IMR-90 (cell line): ENCODE data around the gene INSL3. TPM values are rescaled to one million over a fixed set of nuclear protein-coding genes. Genes with fewer than 3 reads are reported as not detected.
A peak's percentile ranks its signal among the peaks of the same experiment; 100 is the strongest.

ENCODE experiments used
- ATAC-seq: fragments of 200-7000 bp; cut with Tn5 transposase; 2 replicates; pipeline ENCODE4 v1.9.1; 2020; ENCODE audit warnings: low read depth, mild to moderate bottlenecking, moderate library complexity
- BruUV-seq: library from RNA; stranded (reverse); fragments of 400-500 nt; replicated peaks from 2 replicates; lab custom pipeline; 2021; lab: Mats Ljungman, UMichigan
- CTCF ChIA-PET: fragments of 300-600 bp; formaldehyde crosslinking; extraction: SDS; loops from one replicate; lab custom pipeline; 2021; ENCODE audit warnings: antibody characterized with exemption; lab: Yijun Ruan, JAX
- POLR2A ChIA-PET: fragments of 300-600 bp; sonication (Branson Sonifier 250); formaldehyde crosslinking; loops from one replicate; lab custom pipeline; 2022; ENCODE audit warnings: antibody characterized with exemption; ENCODE audit not compliant: unreplicated experiment; lab: Charles Lee
- DNase-seq: peaks from one replicate; pipeline ENCODE4 v3.0.0; 2013
- H2AFZ ChIP-seq: replicated peaks from 2 replicates; pipeline ENCODE3; 2013; ENCODE audit warnings: low read length, mild to moderate bottlenecking; ENCODE audit not compliant: poor library complexity
- H2AK5ac ChIP-seq: 2 replicates; pipeline ENCODE4 v1.6.1; 2013; ENCODE audit warnings: low read depth, low read length, inconsistent platforms
- H2AK9ac ChIP-seq: replicated peaks from 2 replicates; pipeline ENCODE3; 2013; ENCODE audit warnings: mild to moderate bottlenecking, low read depth, low read length, moderate library complexity; ENCODE audit not compliant: poor library complexity
- H2BK120ac ChIP-seq: 2 replicates; pipeline ENCODE4 v1.6.1; 2013; ENCODE audit warnings: low read depth, low read length, inconsistent platforms
- H2BK15ac ChIP-seq: 3 replicates; pipeline ENCODE4 v1.6.1; 2013; ENCODE audit warnings: low read depth, low read length, inconsistent platforms
- H2BK20ac ChIP-seq: 2 replicates; pipeline ENCODE4 v1.6.1; 2013; ENCODE audit warnings: low read depth, mild to moderate bottlenecking, inconsistent platforms, low read length, moderate library complexity
- H2BK5ac ChIP-seq: 2 replicates; pipeline ENCODE4 v1.6.1; 2013; ENCODE audit warnings: mild to moderate bottlenecking, low read depth, low read length, inconsistent platforms; ENCODE audit not compliant: poor library complexity, severe bottlenecking
- H3K14ac ChIP-seq: replicated peaks from 2 replicates; pipeline ENCODE4 v1.6.1; 2013; ENCODE audit warnings: low read depth, low read length, inconsistent platforms
- H3K18ac ChIP-seq: 2 replicates; pipeline ENCODE4 v1.6.1; 2013; ENCODE audit warnings: low read depth, low read length, control low read depth
- H3K23ac ChIP-seq: 2 replicates; pipeline ENCODE4 v1.6.1; 2013; ENCODE audit warnings: low read depth, low read length, inconsistent platforms
- H3K27ac ChIP-seq: 2 replicates; pipeline ENCODE4 v1.5.1; 2013; ENCODE audit warnings: mild to moderate bottlenecking, control low read depth, low read length; ENCODE audit not compliant: insufficient read depth
- H3K27me3 ChIP-seq: 2 replicates; pipeline ENCODE4 v1.6.1; 2013; ENCODE audit warnings: low read length; ENCODE audit not compliant: control insufficient read depth, insufficient read depth
- H3K36me3 ChIP-seq: 2 replicates; pipeline ENCODE4 v1.6.1; 2013; ENCODE audit warnings: low read length, mixed read lengths; ENCODE audit not compliant: control insufficient read depth, insufficient read depth
- H3K4ac ChIP-seq: 2 replicates; pipeline ENCODE4 v1.6.1; 2013; ENCODE audit warnings: low read depth, low read length, inconsistent platforms
- H3K4me1 ChIP-seq: 2 replicates; pipeline ENCODE4 v1.6.1; 2013; ENCODE audit warnings: low read length, mixed read lengths; ENCODE audit not compliant: control insufficient read depth, insufficient read depth
- H3K4me2 ChIP-seq: 2 replicates; pipeline ENCODE4 v1.6.1; 2013; ENCODE audit warnings: low read depth, mild to moderate bottlenecking, control low read depth, low read length, moderate library complexity
- H3K4me3 ChIP-seq: 2 replicates; pipeline ENCODE4 v1.5.1; 2013; ENCODE audit warnings: low read depth, mild to moderate bottlenecking, control low read depth, low read length, moderate library complexity; ENCODE audit not compliant: insufficient read depth
- H3K56ac ChIP-seq: 2 replicates; pipeline ENCODE4 v1.6.1; 2013; ENCODE audit warnings: low read length, inconsistent platforms; ENCODE audit not compliant: insufficient read depth; ENCODE audit errors: extremely low read depth
- H3K79me1 ChIP-seq, 2 experiments: 2 replicates each; pipeline ENCODE4 v1.6.1; 2013; ENCODE audit warnings: low read length in 2 of 2, inconsistent platforms in 1 of 2, low read depth in 1 of 2
- H3K9ac ChIP-seq: 2 replicates; pipeline ENCODE4 v1.6.1; 2013; ENCODE audit warnings: low read depth, low read length, control low read depth
- H3K9me1 ChIP-seq: 2 replicates; pipeline ENCODE4 v1.6.1; 2013; ENCODE audit warnings: low read length, inconsistent platforms; ENCODE audit not compliant: insufficient read depth
- H3K9me3 ChIP-seq: 2 replicates; pipeline ENCODE4 v1.6.1; 2013; ENCODE audit warnings: low read length; ENCODE audit not compliant: control insufficient read depth, insufficient read depth
- H4K20me1 ChIP-seq: 2 replicates; pipeline ENCODE4 v1.6.1; 2013; ENCODE audit warnings: low read length, inconsistent platforms; ENCODE audit not compliant: insufficient read depth
- H4K5ac ChIP-seq: 2 replicates; pipeline ENCODE4 v1.6.1; 2013; ENCODE audit warnings: mild to moderate bottlenecking, low read depth, low read length, control low read depth
- H4K8ac ChIP-seq, 2 experiments: 2 replicates each; pipeline ENCODE4 v1.6.1; 2013; ENCODE audit warnings: low read depth in 2 of 2, low read length in 2 of 2, control low read depth in 1 of 2, inconsistent platforms in 1 of 2
- H4K91ac ChIP-seq: 2 replicates; pipeline ENCODE4 v1.6.1; 2013; ENCODE audit warnings: low read depth, low read length, inconsistent platforms; ENCODE audit not compliant: insufficient read depth
- CHD1 ChIP-seq: IDR thresholded peaks from 2 replicates; pipeline ENCODE4 v1.6.1; 2012; ENCODE audit warnings: low read depth, low read length, improper control_type of control experiment
- MXI1 ChIP-seq: IDR thresholded peaks from 2 replicates; pipeline ENCODE4 v1.6.1; 2012; ENCODE audit warnings: low read depth, mild to moderate bottlenecking, low read length, moderate library complexity, borderline replicate concordance
- RAD21 ChIP-seq: IDR thresholded peaks from 2 replicates; pipeline ENCODE4 v1.6.1; 2012; ENCODE audit warnings: low read length, improper control_type of control experiment
- USF2 ChIP-seq: fragments of 150-350 bp; IDR thresholded peaks from 2 replicates; pipeline ENCODE4 v1.6.1; 2017; ENCODE audit warnings: mild to moderate bottlenecking, antibody characterized with exemption, low read length, low read depth
- WGBS, 2 experiments: methylation state at CpG; one replicate each; pipeline versions ENCODE4 v1.1.5 to v1.1.7; 2013; ENCODE audit warnings: missing lambda C conversion rate in 2 of 2; ENCODE audit not compliant: insufficient read length in 1 of 2; ENCODE audit errors: extremely low coverage in 2 of 2; 5-methylcytosine and 5-hydroxymethylcytosine counted together
- dilution Hi-C: fragments of 300-500 bp; cut with HindIII; formaldehyde crosslinking; loops from one replicate; pipeline ENCODE4 v1.14.3; 2018; ENCODE audit warnings: low sequenced_read_pairs; ENCODE audit not compliant: unreplicated experiment
- in situ Hi-C: fragments of 300-500 bp; cut with MboI; formaldehyde crosslinking; loops from 3 replicates; pipeline ENCODE4 v1.14.3; 2019; ENCODE audit warnings: low sequenced_read_pairs, inconsistent platforms, mixed read lengths
- intact Hi-C: fragments of 100-400 bp; cut with micrococcal nuclease; formaldehyde crosslinking; loops from 2 replicates; pipeline ENCODE4 v1.10.0; 2022
- polyA plus RNA-seq, 3 experiments: library from polyadenylated mRNA; depleted of rRNA; stranded (reverse); fragments of >200 nt; gene quantifications; 2 replicates each; pipeline ENCODE4 v1.2.3, GENCODE V29; 2012; ENCODE audit warnings: low replicate concordance in 1 of 3
- total RNA-seq: library from RNA; depleted of rRNA; stranded (reverse); fragments of >200 nt; gene quantifications from 2 replicates; pipeline ENCODE4 v1.2.3, GENCODE V29; 2012

The INSL3 gene
- total and polyA plus RNA-seq, 2 of the 4 experiments (the other 2 are of a cell fraction) = not detected

DNA sequence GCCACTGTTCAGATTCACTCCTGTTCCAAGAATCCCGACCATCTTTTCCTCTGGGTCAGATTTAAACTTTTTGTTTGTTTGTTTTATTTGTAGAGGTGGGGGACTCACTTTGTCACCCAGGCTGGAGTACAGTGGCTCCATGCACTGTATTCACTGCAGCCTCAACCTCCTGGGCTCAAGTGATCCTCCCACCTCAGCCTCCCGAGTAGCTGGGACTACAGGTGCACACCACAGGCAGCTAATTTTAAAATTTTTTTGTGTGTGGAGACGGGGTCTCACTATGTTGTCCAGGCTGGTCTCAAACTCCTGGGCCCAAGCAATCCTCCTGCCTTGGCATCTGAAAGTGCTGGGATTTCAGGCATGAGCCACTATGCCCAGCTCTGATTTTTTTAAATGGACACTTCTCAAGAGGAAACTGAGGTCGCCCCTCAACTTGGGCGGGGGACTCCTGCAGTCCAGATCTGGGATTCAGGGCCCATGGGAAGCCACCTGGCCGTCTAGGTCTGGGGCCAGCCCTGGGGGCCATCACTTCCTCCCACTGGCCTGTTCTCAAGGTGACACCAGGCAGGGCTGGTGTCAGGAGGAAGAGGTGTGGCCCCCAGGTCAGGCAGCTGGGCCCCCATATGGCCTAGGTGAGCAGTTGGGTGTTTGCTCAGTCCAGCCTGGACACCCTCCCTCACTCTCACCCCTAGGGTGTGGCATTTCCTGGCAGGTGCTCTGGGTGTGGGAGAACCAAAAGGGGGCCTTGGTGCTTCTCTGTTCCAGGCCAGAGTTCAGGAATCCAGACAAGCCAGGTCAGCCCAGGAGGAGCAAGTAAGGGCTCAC lies 25.1 kb downstream of the INSL3 start (continued):
- TF ChIP-seq RAD21 = no peak

DNA sequence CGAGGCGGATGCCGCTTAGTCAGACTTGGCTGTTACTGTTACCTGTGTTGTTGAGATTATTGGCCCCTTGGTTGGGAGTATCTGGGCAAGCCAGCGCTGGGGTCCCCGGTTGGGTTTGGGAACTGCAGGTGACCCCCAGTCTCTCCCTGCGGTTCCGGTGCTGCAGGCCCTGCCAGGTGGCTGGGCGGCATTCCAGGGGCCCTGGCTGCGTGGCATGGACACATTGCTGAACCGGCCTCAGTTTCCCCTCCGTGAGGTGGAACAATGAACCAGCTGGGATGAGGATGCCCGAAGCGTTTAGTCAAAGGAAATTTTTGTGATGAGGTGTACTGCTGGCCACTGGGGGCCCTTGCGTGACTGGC lies 25.8 kb downstream of the INSL3 start:
- dilution Hi-C loops = no loop called here
- POLR2A ChIA-PET = no interaction called here

More for the DNA sequence above, 25.8 kb downstream of the INSL3 start:
- no peaks in the 10 kb centered on the region for H4K20me1 ChIP-seq
- H3K27ac ChIP-seq = no peak overlapping the region
- H3K4me1 ChIP-seq = no peaks in the 10 kb centered on the region
- H3K27me3 ChIP-seq = peaks cover 65% of the 10 kb centered on the region
- intact Hi-C loops = no loop called here
- H3K9me1 ChIP-seq = no peaks in the 10 kb centered on the region
- H3K79me1 ChIP-seq = no peaks in the 10 kb centered on the region
- H2BK5ac ChIP-seq = no peak overlapping the region
- no peak overlapping the region for H2BK120ac ChIP-seq
- no peak overlapping the region for H2BK15ac ChIP-seq
- no peak overlapping the region for H3K9ac ChIP-seq
- no peak overlapping the region for H3K23ac ChIP-seq
- H3K36me3 ChIP-seq = no peaks in the 10 kb centered on the region
- in situ Hi-C loops = no loop called here
- BruUV-seq = no TSS peak
- CTCF ChIA-PET = interaction anchor here (1.7 kb wide), 1 partner anchor 29 kb away, joined by 5 read pairs; no protein-coding TSS in a partner anchor
- H3K14ac ChIP-seq = no peak overlapping the region
- H3K4me2 ChIP-seq = no peak overlapping the region
- ATAC-seq = no peak
- no peak overlapping the region for H3K4me3 ChIP-seq
- no peak overlapping the region for H3K56ac ChIP-seq
- no peak overlapping the region for H2AK9ac ChIP-seq
- peak overlapping the region; percentile 51 for H2AFZ ChIP-seq
- H3K4ac ChIP-seq = no peak overlapping the region
- H3K18ac ChIP-seq = no peak overlapping the region
- H2AK5ac ChIP-seq = no peak overlapping the region
- H4K8ac ChIP-seq = no peak overlapping the region
- 8% methylated on average over 2 of the region's 14 CpGs; no CpG with 5 or more reads in 1 of the 2 experiments for WGBS, 2 experiments
- H4K91ac ChIP-seq = no peak overlapping the region
- H2BK20ac ChIP-seq = no peak overlapping the region
- no peak overlapping the region for H4K5ac ChIP-seq
- TF ChIP-seq MXI1 = no peak
- TF ChIP-seq USF2 = no peak
- TF ChIP-seq CHD1 = no peak
- no peak for DNase-seq
- H3K9me3 ChIP-seq = peaks cover 3% of the 10 kb centered on the region; the same call in 1 of the 2 replicates
